HCT116 (cell line): ENCODE data around the gene LORICRIN. TPM values are rescaled to one million over a fixed set of nuclear protein-coding genes. Genes with fewer than 3 reads are reported as not detected.

Experiments
- ATAC-seq: fragments of 200-7000 bp; cut with Tn5 transposase; 2 replicates; pipeline ENCODE4 v1.9.1; 2020; ENCODE audit warnings: mild to moderate bottlenecking, moderate library complexity
- BruUV-seq: library from RNA; stranded (reverse); fragments of 400-500 nt; replicated peaks from 2 replicates; lab custom pipeline; 2021; lab: Mats Ljungman, UMichigan
- CTCF ChIA-PET: fragments of 300-600 bp; sonication (Branson Sonifier 250); formaldehyde crosslinking; loops from one replicate; lab custom pipeline; 2021; ENCODE audit warnings: antibody characterized with exemption; lab: Charles Lee
- POLR2A ChIA-PET: fragments of 300-600, 350-600 bp; sonication (Branson Sonifier 250); formaldehyde crosslinking; loops from one replicate; lab custom pipeline; 2021; ENCODE audit warnings: antibody characterized with exemption; lab: Charles Lee
- RAD21 ChIA-PET, 2 experiments: fragments of 300-600 bp; sonication (Branson Sonifier 250); formaldehyde crosslinking; loops; one replicate each; lab custom pipeline; 2023; ENCODE audit warnings: low total read pairs in 2 of 2; ENCODE audit not compliant: uncharacterized antibody in 2 of 2, unreplicated experiment in 2 of 2, low non-redundant PET in 1 of 2; lab: Charles Lee
- DNase-seq: peaks from one replicate; pipeline ENCODE4 v3.0.0-alpha.2; 2010; ENCODE audit warnings: low read depth, low spot score
- H2AFZ ChIP-seq: fragments of 200-600 bp; shearing (Covaris generic), sonication (generic); 2 replicates; pipeline ENCODE4 v1.6.1; 2017; ENCODE audit warnings: low read depth, mixed run types, mixed read lengths, antibody characterized with exemption, low read length; ENCODE audit not compliant: poor library complexity, severe bottlenecking
- H3K27ac ChIP-seq: 2 replicates; pipeline ENCODE4 v1.5.1; 2012; ENCODE audit warnings: low read depth, low read length
- H3K27me3 ChIP-seq: fragments of 200-600 bp; sonication (generic); 2 replicates; pipeline ENCODE4 v1.6.1; 2016; ENCODE audit warnings: mixed run types, low read length, mixed read lengths; ENCODE audit not compliant: insufficient read depth
- H3K36me3 ChIP-seq, 2 experiments: fragments of 200-500 bp in 1 of 2; fragments of 200-600 bp in 1 of 2; sonication (Bioruptor generic) in 1 of 2; sonication (generic) in 1 of 2; 2 replicates each; pipeline versions ENCODE4 v1.5.1 to v1.6.1; 2014 to 2016; ENCODE audit warnings: low read length in 2 of 2, inconsistent platforms in 1 of 2, mixed read lengths in 1 of 2, mixed run types in 1 of 2; ENCODE audit not compliant: insufficient read depth in 2 of 2, control insufficient read depth in 1 of 2
- H3K4me1 ChIP-seq, 2 experiments: fragments of 200-600 bp in 1 of 2; sonication (generic) in 1 of 2; 2 replicates each; pipeline versions ENCODE4 v1.5.1 to v1.6.1; 2012 to 2017; ENCODE audit warnings: low read length in 2 of 2, inconsistent platforms in 1 of 2, mild to moderate bottlenecking in 1 of 2, mixed read lengths in 1 of 2, mixed run types in 1 of 2, moderate library complexity in 1 of 2; ENCODE audit not compliant: insufficient read depth in 2 of 2, control insufficient read depth in 1 of 2
- H3K4me2 ChIP-seq: fragments of 200-600 bp; sonication (generic); 2 replicates; pipeline ENCODE4 v1.6.1; 2017; ENCODE audit warnings: mixed run types, low read length, mixed read lengths
- H3K4me3 ChIP-seq, 2 experiments: fragments of 200-600 bp in 1 of 2; sonication (generic) in 1 of 2; replicated peaks in 1 of 2; 2 replicates each; pipeline ENCODE4 v1.5.1; 2011 to 2016; ENCODE audit warnings: low read length in 2 of 2, control low read depth in 1 of 2, low read depth in 1 of 2, mild to moderate bottlenecking in 1 of 2, mixed read lengths in 1 of 2, mixed run types in 1 of 2
- H3K79me2 ChIP-seq: fragments of 200-600 bp; sonication (generic); 2 replicates; pipeline ENCODE4 v1.6.1; 2017; ENCODE audit warnings: mild to moderate bottlenecking, mixed run types, low read length, moderate library complexity, mixed read lengths; ENCODE audit not compliant: insufficient read depth
- H3K9ac ChIP-seq: fragments of 200-600 bp; sonication (generic); 2 replicates; pipeline ENCODE4 v1.6.1; 2016; ENCODE audit warnings: low read length, mixed read lengths
- H3K9me2 ChIP-seq: fragments of 200-600 bp; sonication (generic), shearing (Covaris generic); 2 replicates; pipeline ENCODE4 v1.6.1; 2017; ENCODE audit warnings: mixed run types, mild to moderate bottlenecking, moderate library complexity; ENCODE audit not compliant: insufficient read depth
- H3K9me3 ChIP-seq, 2 experiments: fragments of 200-500 bp in 1 of 2; fragments of 200-600 bp in 1 of 2; sonication (Bioruptor generic) in 1 of 2; sonication (generic) in 1 of 2; 2 replicates each; pipeline ENCODE4 v1.6.1; 2014 to 2017; ENCODE audit warnings: low read length in 2 of 2, mixed read lengths in 2 of 2, inconsistent platforms in 1 of 2, low read depth in 1 of 2, mild to moderate bottlenecking in 1 of 2, mixed run types in 1 of 2, moderate library complexity in 1 of 2; ENCODE audit not compliant: control insufficient read depth in 1 of 2, insufficient read depth in 1 of 2
- H4K20me1 ChIP-seq: fragments of 200-600 bp; sonication (generic), shearing (Covaris generic); 2 replicates; pipeline ENCODE4 v1.6.1; 2017; ENCODE audit warnings: mixed run types, mild to moderate bottlenecking, moderate library complexity; ENCODE audit not compliant: insufficient read depth
- ATF3 ChIP-seq: IDR thresholded peaks from 2 replicates; pipeline ENCODE4 v1.6.1; 2012
- CBX3 ChIP-seq: IDR thresholded peaks from 2 replicates; pipeline ENCODE4 v1.6.1; 2012; ENCODE audit warnings: low read depth
- CEBPB ChIP-seq: IDR thresholded peaks from 2 replicates; pipeline ENCODE4 v1.6.1; 2012; ENCODE audit warnings: low read depth
- CTCF ChIP-seq, 3 experiments: fragments of 200-600 bp in 1 of 3; sonication (generic) in 1 of 3; IDR thresholded peaks in 2 of 3; conservative IDR thresholded peaks in 1 of 3; 2 replicates each; pipeline ENCODE4 v1.5.1; 2012 to 2017; ENCODE audit warnings: low read depth in 2 of 3, low read length in 2 of 3, antibody characterized with exemption in 1 of 3, borderline replicate concordance in 1 of 3, control low read depth in 1 of 3, mild to moderate bottlenecking in 1 of 3, mixed read lengths in 1 of 3, mixed run types in 1 of 3, moderate library complexity in 1 of 3; ENCODE audit not compliant: insufficient read depth in 1 of 3
- EGR1 ChIP-seq: IDR thresholded peaks from 2 replicates; pipeline ENCODE4 v1.6.1; 2012; ENCODE audit warnings: low read depth
- ELF1 ChIP-seq: IDR thresholded peaks from 2 replicates; pipeline ENCODE4 v1.6.1; 2012; ENCODE audit warnings: low read depth, borderline replicate concordance
- EZH2 ChIP-seq: fragments of 200-600 bp; sonication (generic); IDR thresholded peaks from 2 replicates; pipeline ENCODE4 v1.6.1; 2017; ENCODE audit warnings: antibody characterized with exemption, mixed run types
- EZH2phosphoT487 ChIP-seq: fragments of 200-600 bp; IDR thresholded peaks from 2 replicates; pipeline ENCODE4 v1.6.1; 2018; ENCODE audit warnings: antibody characterized with exemption, borderline replicate concordance
- FOSL1 ChIP-seq: IDR thresholded peaks from 2 replicates; pipeline ENCODE4 v1.6.1; 2012; ENCODE audit warnings: low read depth
- JUND ChIP-seq: IDR thresholded peaks from 2 replicates; pipeline ENCODE4 v1.6.1; 2012
- MAX ChIP-seq: IDR thresholded peaks from 2 replicates; pipeline ENCODE4 v1.6.1; 2012
- POLR2A ChIP-seq: IDR thresholded peaks from 2 replicates; pipeline ENCODE4 v1.7.0; 2011; ENCODE audit warnings: borderline replicate concordance; ENCODE audit not compliant: insufficient read depth, insufficient read length; ENCODE audit errors: extremely low read depth
- POLR2AphosphoS5 ChIP-seq: IDR thresholded peaks from 2 replicates; pipeline ENCODE4 v1.6.1; 2011; ENCODE audit warnings: mild to moderate bottlenecking, low read depth, low read length, moderate library complexity
- RAD21 ChIP-seq: IDR thresholded peaks from 2 replicates; pipeline ENCODE4 v1.6.1; 2012; ENCODE audit warnings: low read depth, mild to moderate bottlenecking
- REST ChIP-seq: IDR thresholded peaks from 2 replicates; pipeline ENCODE4 v1.6.1; 2012; ENCODE audit warnings: low read depth
- SIN3A ChIP-seq: IDR thresholded peaks from 2 replicates; pipeline ENCODE4 v1.6.1; 2012; ENCODE audit warnings: low read depth
- SP1 ChIP-seq: IDR thresholded peaks from 2 replicates; pipeline ENCODE4 v1.6.1; 2012; ENCODE audit warnings: low read depth
- TCF7L2 ChIP-seq: IDR thresholded peaks from 2 replicates; pipeline ENCODE4 v1.7.0; 2011; ENCODE audit warnings: borderline replicate concordance, inconsistent platforms; ENCODE audit not compliant: insufficient read depth, insufficient read length; ENCODE audit errors: extremely low read depth
- YY1 ChIP-seq: IDR thresholded peaks from 2 replicates; pipeline ENCODE4 v1.6.1; 2011; ENCODE audit warnings: low read length, low read depth, moderate library complexity, mild to moderate bottlenecking; ENCODE audit not compliant: insufficient replicate concordance; ENCODE audit errors: extremely low read depth
- ZFX ChIP-seq: fragments of 450-650 bp; IDR thresholded peaks from 2 replicates; pipeline ENCODE4 v1.6.1; 2017
- ZNF274 ChIP-seq: fragments of 200-500 bp; sonication (Bioruptor generic); IDR thresholded peaks from 2 replicates; pipeline ENCODE4 v1.6.1; 2014; ENCODE audit warnings: mild to moderate bottlenecking, low read depth, low read length, inconsistent platforms
- intact Hi-C: fragments of 100-400 bp; cut with micrococcal nuclease; formaldehyde crosslinking; loops from 2 replicates; pipeline ENCODE4 v1.10.0; 2022
- total RNA-seq: library from RNA; stranded (reverse); gene quantifications from one replicate; pipeline ENCODE4 v1.2.1, GENCODE V29; 2021; ENCODE audit not compliant: unreplicated experiment

LORICRIN gene
- total RNA-seq, 1 experiment from 2014 or later, result not detected

- H3K27me3 ChIP-seq, result peaks cover 20% of the 10 kb centered on the region; the same call in 1 of the 2 replicates
- no peak overlapping the region for H3K4me2 ChIP-seq
- no peaks in the 10 kb centered on the region for H3K9me3 ChIP-seq
- no peaks in the 10 kb centered on the region for H3K4me1 ChIP-seq
- no peaks in the 10 kb centered on the region for H4K20me1 ChIP-seq
- ChIA-PET RAD21 (no interaction called here), POLR2A (no interaction called here), CTCF (interaction anchor here (1.0 to 1.2 kb wide), 3 partner anchors 10 to 408 kb away, joined by 3 to 5 read pairs (median 3); no protein-coding TSS in a partner anchor)
- BruUV-seq, result no TSS peak
- ATAC-seq (peak; percentile 100), DNase-seq (peak; percentile 66)
- intact Hi-C loops, result loop anchor here (2.0 to 5.0 kb wide), 3 partner anchors 41 to 623 kb away; no protein-coding TSS in a partner anchor
- no peak overlapping the region for H3K4me3 ChIP-seq
- no peaks in the 10 kb centered on the region for H3K9me2 ChIP-seq
- no peaks in the 10 kb centered on the region for H3K79me2 ChIP-seq
- H3K27ac ChIP-seq, result no peak overlapping the region
- no peak overlapping the region for H3K9ac ChIP-seq
- H2AFZ ChIP-seq, result no peak overlapping the region
- no peaks in the 10 kb centered on the region for H3K36me3 ChIP-seq
- peak; percentile 77; the same call in 1 of the 2 replicates for TF ChIP-seq CBX3
- no peak for TF ChIP-seq ZNF274
- peak; percentile 71 for TF ChIP-seq RAD21
- no peak for TF ChIP-seq POLR2AphosphoS5
- TF ChIP-seq YY1, result no peak
- TF ChIP-seq ATF3, result no peak
- no peak for TF ChIP-seq JUND
- no peak for TF ChIP-seq ZFX
- TF ChIP-seq EZH2, result no peak
- TF ChIP-seq CEBPB, result no peak
- TF ChIP-seq FOSL1, result no peak
- TF ChIP-seq TCF7L2, result no peak
- TF ChIP-seq SP1, result no peak
- TF ChIP-seq ELF1, result no peak
- TF ChIP-seq EGR1, result no peak
- TF ChIP-seq SIN3A, result no peak
- TF ChIP-seq EZH2phosphoT487, result no peak
- no peak for TF ChIP-seq REST
- TF ChIP-seq MAX, result peak; percentile 80
- peak; percentile 58 to 93 (median 89); a peak in 5 of 6 replicates for TF ChIP-seq CTCF (IDR thresholded peaks at IDR 0.05 in 2 of 3, conservative IDR thresholded peaks at IDR 0.05 in 1 of 3; ENCODE audit: borderline replicate concordance in 1 of 3, insufficient read depth in 1 of 3, low read depth in 2 of 3, low read length in 2 of 3)
- no peak for TF ChIP-seq POLR2A
Measured at GRCh38 chr1:153277852-153278251, 18.4 kb downstream of the LORICRIN start.
